ENCODE data around the gene CZIB.

GRCh38 chr1:53196017-53196484, 24.4 kb downstream of the CZIB start:
- TF ChIP-seq CHD2 (IDR thresholded peaks at IDR 0.05; ENCODE audit: low read length, partially characterized antibody) = no peak
- no peak for TF ChIP-seq KDM1A (IDR thresholded peaks at IDR 0.05; ENCODE audit: low read depth)
- TF ChIP-seq RAD21 (conservative IDR thresholded peaks at IDR 0.05 in 1 of 2, IDR thresholded peaks at IDR 0.05 in 1 of 2) = no peak
- no peak for TF ChIP-seq CTCF (IDR thresholded peaks at IDR 0.05)
- no peak for TF ChIP-seq POLR2A (IDR thresholded peaks at IDR 0.05; ENCODE audit: low read length)

All from A549 (cell line).